Kidney epithelial cell (primary cell): ENCODE measurements around the gene DUT. TPM values are rescaled to one million over a fixed set of nuclear protein-coding genes. Genes with fewer than 3 reads are reported as not detected.

Source experiments
- DNase-seq: peaks from one replicate; pipeline ENCODE4 v3.0.0-alpha.2; 2010; ENCODE audit warnings: low read depth
- H3K27me3 ChIP-seq: 2 replicates; pipeline ENCODE4 v1.6.0; 2011; ENCODE audit warnings: low read length; ENCODE audit not compliant: control insufficient read depth, insufficient read depth
- H3K36me3 ChIP-seq: 2 replicates; pipeline ENCODE4 v1.5.1; 2011; ENCODE audit warnings: low read length; ENCODE audit not compliant: control insufficient read depth, insufficient read depth
- H3K4me3 ChIP-seq: 2 replicates; pipeline ENCODE4 v1.5.1; 2011; ENCODE audit warnings: low read depth, mild to moderate bottlenecking, control low read depth, low read length
- CTCF ChIP-seq: IDR thresholded peaks from 2 replicates; pipeline ENCODE4 v1.5.1; 2011; ENCODE audit warnings: mild to moderate bottlenecking, moderate library complexity, low read length, control low read depth, inconsistent platforms; ENCODE audit not compliant: insufficient read depth, poor library complexity, severe bottlenecking
- total RNA-seq: library from RNA; depleted of rRNA; stranded (reverse); fragments of >200 nt; gene quantifications from 2 replicates; pipeline ENCODE4 v1.2.3, GENCODE V29; 2015

Gene DUT
- total RNA-seq, 1 donor from 2014 or later = 79.3 TPM

- no peak overlapping the region for H3K4me3 ChIP-seq
- H3K36me3 ChIP-seq = no peaks in the 10 kb centered on the region
- no peak for TF ChIP-seq CTCF
- no peak for DNase-seq
- H3K27me3 ChIP-seq = no peaks in the 10 kb centered on the region
Observed at GRCh38 chr15:48367483-48367882, 36.3 kb downstream of the DUT start.

GRCh38 chr15:48370460-48370859 lies 39.2 kb downstream of the DUT start:
- H3K36me3 ChIP-seq = no peaks in the 10 kb centered on the region
- H3K27me3 ChIP-seq = no peaks in the 10 kb centered on the region
- no peak for DNase-seq
- no peak overlapping the region for H3K4me3 ChIP-seq
- no peak for TF ChIP-seq CTCF

GRCh38 chr15:48371550-48371949 lies 40.3 kb downstream of the DUT start:
- no peaks in the 10 kb centered on the region for H3K27me3 ChIP-seq
- no peak overlapping the region for H3K4me3 ChIP-seq
- H3K36me3 ChIP-seq = no peaks in the 10 kb centered on the region
- TF ChIP-seq CTCF = no peak
- DNase-seq = no peak

- TF ChIP-seq CTCF = no peak
- no peak for DNase-seq
- no peaks in the 10 kb centered on the region for H3K27me3 ChIP-seq
Observed at GRCh38 chr15:48371961-48372360, 40.7 kb downstream of the DUT start.

GRCh38 chr15:48373821-48374451 lies 42.7 kb downstream of the DUT start:
- DNase-seq = peak; percentile 42

More at GRCh38 chr15:48371961-48372360, 40.7 kb downstream of the DUT start:
- H3K4me3 ChIP-seq = no peak overlapping the region
- H3K36me3 ChIP-seq = no peaks in the 10 kb centered on the region

More at GRCh38 chr15:48373821-48374451, 42.7 kb downstream of the DUT start:
- TF ChIP-seq CTCF = no peak
- no peaks in the 10 kb centered on the region for H3K27me3 ChIP-seq
- H3K4me3 ChIP-seq = no peak overlapping the region
- H3K36me3 ChIP-seq = no peaks in the 10 kb centered on the region
